HEK293 (cell line): ENCODE results near the gene SOX11.

Source experiments
- ZNF670 ChIP-seq: fragments of 450-650 bp; formaldehyde crosslinking; IDR thresholded peaks from 2 replicates; pipeline ENCODE4 v1.5.1; 2016; ENCODE audit warnings: missing biosample characterization, missing genetic modification characterization, low read depth
- TF ChIP-seq, protein P1 (sequence below): fragments of 450-650 bp; formaldehyde crosslinking; IDR thresholded peaks from 2 replicates; pipeline ENCODE4 v1.5.1; 2016; ENCODE audit warnings: missing biosample characterization, missing genetic modification characterization

DNA sequence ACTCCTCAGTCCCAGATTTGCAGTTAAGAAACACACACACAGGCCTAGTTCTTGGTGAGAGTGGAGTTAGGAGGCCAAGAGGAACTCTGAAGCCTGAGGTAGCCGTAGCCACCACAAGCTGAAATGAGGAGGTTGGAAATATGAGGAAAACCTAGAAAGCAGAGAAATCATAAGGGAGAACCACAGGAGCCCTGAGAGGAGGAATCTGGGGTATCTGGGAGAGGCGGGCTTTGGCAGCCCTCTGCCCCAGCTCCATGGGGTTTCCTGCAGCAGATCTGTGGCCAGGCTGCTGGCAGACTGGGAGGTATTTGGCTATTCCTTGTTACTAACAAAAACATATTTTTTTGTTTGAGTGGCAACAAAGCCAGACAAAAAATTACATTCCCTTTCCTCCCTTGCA lies 11.0 kb downstream of the SOX11 start:
- no peak for TF ChIP-seq ZNF670 (tag by site-specific recombination)
- TF ChIP-seq, protein P1, sequence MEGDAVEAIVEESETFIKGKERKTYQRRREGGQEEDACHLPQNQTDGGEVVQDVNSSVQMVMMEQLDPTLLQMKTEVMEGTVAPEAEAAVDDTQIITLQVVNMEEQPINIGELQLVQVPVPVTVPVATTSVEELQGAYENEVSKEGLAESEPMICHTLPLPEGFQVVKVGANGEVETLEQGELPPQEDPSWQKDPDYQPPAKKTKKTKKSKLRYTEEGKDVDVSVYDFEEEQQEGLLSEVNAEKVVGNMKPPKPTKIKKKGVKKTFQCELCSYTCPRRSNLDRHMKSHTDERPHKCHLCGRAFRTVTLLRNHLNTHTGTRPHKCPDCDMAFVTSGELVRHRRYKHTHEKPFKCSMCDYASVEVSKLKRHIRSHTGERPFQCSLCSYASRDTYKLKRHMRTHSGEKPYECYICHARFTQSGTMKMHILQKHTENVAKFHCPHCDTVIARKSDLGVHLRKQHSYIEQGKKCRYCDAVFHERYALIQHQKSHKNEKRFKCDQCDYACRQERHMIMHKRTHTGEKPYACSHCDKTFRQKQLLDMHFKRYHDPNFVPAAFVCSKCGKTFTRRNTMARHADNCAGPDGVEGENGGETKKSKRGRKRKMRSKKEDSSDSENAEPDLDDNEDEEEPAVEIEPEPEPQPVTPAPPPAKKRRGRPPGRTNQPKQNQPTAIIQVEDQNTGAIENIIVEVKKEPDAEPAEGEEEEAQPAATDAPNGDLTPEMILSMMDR: no peak
